Brain microvascular endothelial cell (primary cell): ENCODE data around the gene PGAP1.

ENCODE experiments used
- DNase-seq: peaks from one replicate; pipeline ENCODE4 v3.0.0-alpha.2; 2020
- H3K27ac ChIP-seq: fragments of 250-450 bp; sonication (Bioruptor Pico); 2 replicates; pipeline ENCODE4 v1.5.1; 2020; ENCODE audit warnings: mild to moderate bottlenecking, moderate library complexity
- H3K27me3 ChIP-seq: fragments of 250-450 bp; sonication (Bioruptor Pico); replicated peaks from 2 replicates; pipeline ENCODE4 v1.5.1; 2020; ENCODE audit warnings: mild to moderate bottlenecking
- H3K36me3 ChIP-seq: fragments of 250-450 bp; sonication (Bioruptor Pico); replicated peaks from 2 replicates; pipeline ENCODE4 v1.5.1; 2020; ENCODE audit warnings: mild to moderate bottlenecking
- H3K4me3 ChIP-seq: 2 replicates; pipeline ENCODE4 v1.5.1; 2011; ENCODE audit warnings: low read depth, mild to moderate bottlenecking, control low read depth, low read length, moderate library complexity
- CTCF ChIP-seq: IDR thresholded peaks from 2 replicates; pipeline ENCODE4 v1.5.1; 2011; ENCODE audit warnings: low read depth, mild to moderate bottlenecking, moderate library complexity, low read length, control low read depth, inconsistent platforms; ENCODE audit errors: missing control alignments
- in situ Hi-C: cut with HindIII; loops from 2 replicates; pipeline ENCODE4 v1.10.0; 2017; ENCODE audit warnings: low sequenced_read_pairs, low pct_ligation_motif_present

The PGAP1 gene

GRCh38 chr2:196944570-196944969, 18.1 kb upstream of the PGAP1 start:
- TF ChIP-seq CTCF, result no peak

GRCh38 chr2:196941398-196942078, 15.0 kb upstream of the PGAP1 start:
- in situ Hi-C loops, result no loop called here
- H3K27ac ChIP-seq, result no peak overlapping the region
- no peak for TF ChIP-seq CTCF

More at GRCh38 chr2:196944570-196944969, 18.1 kb upstream of the PGAP1 start:
- in situ Hi-C loops, result no loop called here
- Histone ChIP-seq H3K27me3 (no peaks in the 10 kb centered on the region), H3K36me3 (no peaks in the 10 kb centered on the region), H3K27ac (no peak overlapping the region), H3K4me3 (no peak overlapping the region)
- DNase-seq, result no peak

GRCh38 chr2:196939371-196939770, 12.9 kb upstream of the PGAP1 start:
- Histone ChIP-seq H3K27me3 (no peaks in the 10 kb centered on the region), H3K36me3 (no peaks in the 10 kb centered on the region), H3K27ac (no peak overlapping the region), H3K4me3 (no peak overlapping the region)
- peak; percentile 12 for DNase-seq
- in situ Hi-C loops, result no loop called here
- TF ChIP-seq CTCF, result no peak

More at GRCh38 chr2:196941398-196942078, 15.0 kb upstream of the PGAP1 start:
- Histone ChIP-seq H3K36me3 (no peaks in the 10 kb centered on the region), H3K4me3 (no peak overlapping the region), H3K27me3 (no peaks in the 10 kb centered on the region)
- DNase-seq, result no peak

GRCh38 chr2:196935432-196935831, 8.9 kb upstream of the PGAP1 start:
- in situ Hi-C loops, result no loop called here
- no peak for DNase-seq
- H3K27ac ChIP-seq, result no peak overlapping the region
- no peak for TF ChIP-seq CTCF
- H3K36me3 ChIP-seq, result no peaks in the 10 kb centered on the region
- H3K27me3 ChIP-seq, result no peaks in the 10 kb centered on the region
- no peak overlapping the region for H3K4me3 ChIP-seq

GRCh38 chr2:196934672-196935071, 8.2 kb upstream of the PGAP1 start:
- Histone ChIP-seq H3K27ac (no peak overlapping the region), H3K36me3 (no peaks in the 10 kb centered on the region), H3K4me3 (no peak overlapping the region), H3K27me3 (no peaks in the 10 kb centered on the region)
- TF ChIP-seq CTCF, result no peak
- DNase-seq, result no peak
- in situ Hi-C loops, result no loop called here

- H3K36me3 ChIP-seq, result no peaks in the 10 kb centered on the region
- no peaks in the 10 kb centered on the region for H3K27me3 ChIP-seq
- DNase-seq, result no peak
- no peak overlapping the region for H3K27ac ChIP-seq
- H3K4me3 ChIP-seq, result no peak overlapping the region
- in situ Hi-C loops, result no loop called here
- TF ChIP-seq CTCF, result no peak
These were observed 5.0 kb upstream of the PGAP1 start for GRCh38 chr2:196931555-196931954.
